Hepatocyte (in vitro differentiated cells): ENCODE data around the gene CLDN15. TPM values are rescaled to one million over a fixed set of nuclear protein-coding genes. Genes with fewer than 3 reads are reported as not detected.

ENCODE experiments used
- DNase-seq: peaks from one replicate; pipeline ENCODE4 v3.0.0-alpha.2; 2016; ENCODE audit warnings: low spot score
- H2AFZ ChIP-seq: fragments of 200-600 bp; sonication (generic); 2 replicates; pipeline ENCODE4 v1.6.0; 2016; ENCODE audit warnings: antibody characterized with exemption, mild to moderate bottlenecking
- H3K27ac ChIP-seq: fragments of 200-600 bp; sonication (generic); 2 replicates; pipeline ENCODE4 v1.5.1; 2016; ENCODE audit warnings: mild to moderate bottlenecking
- H3K27me3 ChIP-seq: fragments of 200-600 bp; sonication (generic); 2 replicates; pipeline ENCODE4 v1.6.1; 2016
- H3K36me3 ChIP-seq: fragments of 200-600 bp; sonication (generic); replicated peaks from 2 replicates; pipeline ENCODE4 v1.5.1; 2016; ENCODE audit warnings: low read depth; ENCODE audit not compliant: insufficient read depth
- H3K4me1 ChIP-seq: fragments of 200-600 bp; sonication (generic); 2 replicates; pipeline ENCODE4 v1.5.1; 2016; ENCODE audit warnings: mild to moderate bottlenecking, moderate library complexity; ENCODE audit not compliant: insufficient read depth
- H3K4me2 ChIP-seq: fragments of 200-600 bp; sonication (generic); 2 replicates; pipeline ENCODE4 v1.6.0; 2016
- H3K4me3 ChIP-seq: fragments of 200-600 bp; sonication (generic); 2 replicates; pipeline ENCODE4 v1.5.1; 2016; ENCODE audit warnings: mild to moderate bottlenecking
- H3K79me2 ChIP-seq: fragments of 200-600 bp; sonication (generic); 2 replicates; pipeline ENCODE4 v1.6.0; 2017; ENCODE audit warnings: mild to moderate bottlenecking
- H3K9me2 ChIP-seq: fragments of 200-600 bp; sonication (generic); replicated peaks from 2 replicates; pipeline ENCODE4 v1.6.0; 2017; ENCODE audit warnings: mild to moderate bottlenecking; ENCODE audit not compliant: insufficient read depth
- H3K9me3 ChIP-seq: fragments of 200-600 bp; sonication (generic); 2 replicates; pipeline ENCODE4 v1.5.1; 2016; ENCODE audit warnings: low read depth, mild to moderate bottlenecking
- H4K20me1 ChIP-seq: fragments of 200-600 bp; sonication (generic); 2 replicates; pipeline ENCODE4 v1.6.0; 2016; ENCODE audit warnings: mild to moderate bottlenecking; ENCODE audit not compliant: insufficient read depth, poor library complexity, severe bottlenecking
- EZH2 ChIP-seq: fragments of 200-600 bp; sonication (generic); IDR thresholded peaks from 2 replicates; pipeline ENCODE4 v1.6.1; 2016; ENCODE audit warnings: antibody characterized with exemption, mild to moderate bottlenecking, borderline replicate concordance
- EZH2phosphoT487 ChIP-seq: fragments of 200-600 bp; sonication (generic); IDR thresholded peaks from one replicate; pipeline ENCODE4 v1.6.1; 2018; ENCODE audit warnings: antibody characterized with exemption, mild to moderate bottlenecking, low read depth, moderate library complexity; ENCODE audit not compliant: unreplicated experiment, severe bottlenecking
- WGBS: methylation state at CpG from one replicate; pipeline ENCODE4 v1.1.6; 2016; ENCODE audit warnings: low lambda C conversion rate; ENCODE audit errors: missing lambda C conversion rate; 5-methylcytosine and 5-hydroxymethylcytosine counted together
- polyA plus RNA-seq: library from polyadenylated mRNA; unstranded; fragments of >200 nt; fragmentation: Nextera tagmentation; extraction: Ambion mirVana; gene quantifications from 2 replicates; pipeline ENCODE4 v1.2.1, GENCODE V29; 2016
- total RNA-seq: library from RNA; depleted of rRNA; stranded (reverse); fragments of >200 nt; gene quantifications from 2 replicates; pipeline ENCODE4 v1.2.3, GENCODE V29; 2014
- TF ChIP-seq, protein P1 (sequence below): fragments of 200-600 bp; sonication (generic); IDR thresholded peaks from 2 replicates; pipeline ENCODE4 v1.5.1; 2016; ENCODE audit warnings: antibody characterized with exemption, mild to moderate bottlenecking; ENCODE audit not compliant: poor library complexity

Gene CLDN15
- total and polyA plus RNA-seq, 2 experiments from 2014 or later = 14.3 to 25.7 TPM

DNA sequence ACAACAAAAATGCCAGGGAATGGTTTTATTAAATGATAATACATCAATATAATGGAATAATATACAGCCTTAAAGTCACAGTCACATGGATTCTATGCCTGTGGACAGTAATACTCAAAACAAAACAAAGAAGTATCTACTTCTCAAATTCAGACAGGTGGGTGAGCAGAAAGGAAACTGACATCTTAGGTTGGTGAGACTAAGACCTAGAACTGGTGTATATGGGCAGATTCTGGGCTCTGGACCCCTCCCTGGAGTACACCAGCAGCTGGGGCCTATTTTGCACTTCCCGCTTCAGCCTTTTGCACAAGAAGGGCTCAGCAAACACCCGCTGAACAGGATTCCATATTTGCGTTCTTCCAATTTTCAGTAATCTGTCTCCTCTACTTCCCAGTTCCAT, 12.7 kb upstream of the CLDN15 start:
- H3K4me1 ChIP-seq = peaks cover 12% of the 10 kb centered on the region
- H3K4me3 ChIP-seq = no peak overlapping the region
- H3K9me2 ChIP-seq = no peaks in the 10 kb centered on the region
- no peak overlapping the region for H3K27ac ChIP-seq
- H3K27me3 ChIP-seq = no peaks in the 10 kb centered on the region
- H3K4me2 ChIP-seq = peak overlapping the region; percentile 83
- no peaks in the 10 kb centered on the region for H3K36me3 ChIP-seq
- H3K9me3 ChIP-seq = no peaks in the 10 kb centered on the region
- no peak for DNase-seq
- TF ChIP-seq EZH2 (no peak), EZH2phosphoT487 (no peak)
- TF ChIP-seq, protein P1, sequence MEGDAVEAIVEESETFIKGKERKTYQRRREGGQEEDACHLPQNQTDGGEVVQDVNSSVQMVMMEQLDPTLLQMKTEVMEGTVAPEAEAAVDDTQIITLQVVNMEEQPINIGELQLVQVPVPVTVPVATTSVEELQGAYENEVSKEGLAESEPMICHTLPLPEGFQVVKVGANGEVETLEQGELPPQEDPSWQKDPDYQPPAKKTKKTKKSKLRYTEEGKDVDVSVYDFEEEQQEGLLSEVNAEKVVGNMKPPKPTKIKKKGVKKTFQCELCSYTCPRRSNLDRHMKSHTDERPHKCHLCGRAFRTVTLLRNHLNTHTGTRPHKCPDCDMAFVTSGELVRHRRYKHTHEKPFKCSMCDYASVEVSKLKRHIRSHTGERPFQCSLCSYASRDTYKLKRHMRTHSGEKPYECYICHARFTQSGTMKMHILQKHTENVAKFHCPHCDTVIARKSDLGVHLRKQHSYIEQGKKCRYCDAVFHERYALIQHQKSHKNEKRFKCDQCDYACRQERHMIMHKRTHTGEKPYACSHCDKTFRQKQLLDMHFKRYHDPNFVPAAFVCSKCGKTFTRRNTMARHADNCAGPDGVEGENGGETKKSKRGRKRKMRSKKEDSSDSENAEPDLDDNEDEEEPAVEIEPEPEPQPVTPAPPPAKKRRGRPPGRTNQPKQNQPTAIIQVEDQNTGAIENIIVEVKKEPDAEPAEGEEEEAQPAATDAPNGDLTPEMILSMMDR = no peak
- no peak overlapping the region for H2AFZ ChIP-seq
- peaks cover 58% of the 10 kb centered on the region for H3K79me2 ChIP-seq
- WGBS = 93% methylated on average over 3 of the region's 3 CpGs
- H4K20me1 ChIP-seq = peaks cover 4% of the 10 kb centered on the region

GRCh38 chr7:101248276-101248675, 10.7 kb upstream of the CLDN15 start:
- Histone ChIP-seq H3K4me1 (peaks cover 19% of the 10 kb centered on the region), H4K20me1 (peaks cover 7% of the 10 kb centered on the region), H2AFZ (no peak overlapping the region), H3K4me2 (no peak overlapping the region), H3K9me2 (no peaks in the 10 kb centered on the region), H3K79me2 (peaks cover 64% of the 10 kb centered on the region), H3K4me3 (no peak overlapping the region), H3K9me3 (no peaks in the 10 kb centered on the region), H3K36me3 (no peaks in the 10 kb centered on the region), H3K27me3 (no peaks in the 10 kb centered on the region), H3K27ac (no peak overlapping the region)
- 100% methylated on average over 5 of the region's 5 CpGs for WGBS
- no peak for TF ChIP-seq EZH2
- TF ChIP-seq EZH2phosphoT487 = no peak
- TF ChIP-seq, protein P1 = no peak
- no peak for DNase-seq

DNA sequence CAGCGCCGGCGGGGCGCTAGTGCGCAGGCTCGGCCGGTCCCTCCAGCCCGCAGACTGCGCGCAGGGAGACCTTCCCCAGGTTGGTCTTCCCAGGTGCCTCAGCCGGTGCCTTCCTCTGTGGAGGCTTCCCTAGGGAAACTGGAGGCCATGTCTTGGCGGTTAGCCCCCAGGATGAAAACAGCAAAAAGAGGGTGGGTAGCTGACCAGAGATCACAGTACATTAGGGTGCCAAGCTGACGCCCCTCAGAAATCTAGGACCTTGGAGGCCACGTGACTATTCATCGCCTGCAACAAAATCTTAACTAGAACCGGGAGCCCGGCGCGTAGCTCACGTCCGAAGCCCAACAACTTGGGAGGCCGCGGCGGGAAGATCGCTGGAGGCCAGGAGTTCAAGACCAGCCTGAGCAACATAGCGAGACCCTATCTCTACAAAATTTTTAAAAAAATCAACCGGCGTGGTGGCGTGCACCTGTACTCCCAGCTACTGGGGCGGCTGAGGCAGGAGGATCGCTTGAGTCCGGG, 7.6 kb upstream of the CLDN15 start:
- Histone ChIP-seq H3K9me3 (no peaks in the 10 kb centered on the region), H3K4me3 (peak overlapping the region; percentile 14), H3K4me2 (peak overlapping the region; percentile 91), H3K27ac (peak overlapping the region; percentile 48), H3K79me2 (peaks cover 73% of the 10 kb centered on the region), H3K27me3 (no peaks in the 10 kb centered on the region), H3K36me3 (no peaks in the 10 kb centered on the region), H4K20me1 (peaks cover 13% of the 10 kb centered on the region), H3K9me2 (no peaks in the 10 kb centered on the region), H2AFZ (peak overlapping the region; percentile 50), H3K4me1 (peaks cover 9% of the 10 kb centered on the region)
- TF ChIP-seq EZH2phosphoT487 (no peak), EZH2 (no peak)
- TF ChIP-seq, protein P1 = no peak
- DNase-seq = no peak
- WGBS = 47% methylated on average over 32 of the region's 32 CpGs
